Lower lobe of right lung (tissue), 2 donors: ENCODE measurements around the gene NIN. TPM values are rescaled to one million over a fixed set of nuclear protein-coding genes. Genes with fewer than 3 reads are reported as not detected.

Source experiments
- ATAC-seq, 2 donors: fragments of 200-7000 bp; cut with Tn5 transposase; one replicate each; pipeline ENCODE4 v1.9.1; 2020 to 2022; ENCODE audit warnings: mild to moderate bottlenecking in 2 of 2, moderate library complexity in 2 of 2
- DNase-seq: peaks from one replicate; pipeline ENCODE4 v3.0.0-alpha.2; 2020
- H3K27ac ChIP-seq: fragments of 200-600 bp; one replicate; pipeline ENCODE4 v1.8.0; 2022
- H3K27me3 ChIP-seq: fragments of 200-600 bp; one replicate; pipeline ENCODE4 v1.8.0; 2022; ENCODE audit warnings: low read depth
- H3K36me3 ChIP-seq: fragments of 200-600 bp; one replicate; pipeline ENCODE4 v1.8.0; 2022; ENCODE audit warnings: mild to moderate bottlenecking
- H3K4me1 ChIP-seq: fragments of 200-600 bp; one replicate; pipeline ENCODE4 v1.8.0; 2022
- H3K4me3 ChIP-seq: fragments of 200-600 bp; one replicate; pipeline ENCODE4 v1.8.0; 2022; ENCODE audit warnings: mild to moderate bottlenecking
- H3K9me3 ChIP-seq: fragments of 200-600 bp; one replicate; pipeline ENCODE4 v1.8.0; 2022
- intact Hi-C: fragments of 100-400 bp; cut with DNase I; formaldehyde crosslinking; loops from one replicate; pipeline ENCODE4 v1.11.0; 2022
- total RNA-seq: library from RNA; stranded (reverse); fragmentation: NEBNext Ultra II Directional; extraction: Animal tissue kit (Norgen Biotek cat#: 25700); gene quantifications from one replicate; pipeline ENCODE4 v1.2.1, GENCODE V29; 2021
- TF ChIP-seq, protein P1 (sequence below): fragments of 200-600 bp; IDR thresholded peaks from one replicate; pipeline ENCODE4 v1.8.0; 2022; ENCODE audit warnings: antibody characterized with exemption, mild to moderate bottlenecking
- donor health status: DM: no; HTN: yes; CAD: no; lungs with severe emphysema.

NIN gene
- total RNA-seq, 1 donor from 2014 or later = 45.9 TPM

DNA sequence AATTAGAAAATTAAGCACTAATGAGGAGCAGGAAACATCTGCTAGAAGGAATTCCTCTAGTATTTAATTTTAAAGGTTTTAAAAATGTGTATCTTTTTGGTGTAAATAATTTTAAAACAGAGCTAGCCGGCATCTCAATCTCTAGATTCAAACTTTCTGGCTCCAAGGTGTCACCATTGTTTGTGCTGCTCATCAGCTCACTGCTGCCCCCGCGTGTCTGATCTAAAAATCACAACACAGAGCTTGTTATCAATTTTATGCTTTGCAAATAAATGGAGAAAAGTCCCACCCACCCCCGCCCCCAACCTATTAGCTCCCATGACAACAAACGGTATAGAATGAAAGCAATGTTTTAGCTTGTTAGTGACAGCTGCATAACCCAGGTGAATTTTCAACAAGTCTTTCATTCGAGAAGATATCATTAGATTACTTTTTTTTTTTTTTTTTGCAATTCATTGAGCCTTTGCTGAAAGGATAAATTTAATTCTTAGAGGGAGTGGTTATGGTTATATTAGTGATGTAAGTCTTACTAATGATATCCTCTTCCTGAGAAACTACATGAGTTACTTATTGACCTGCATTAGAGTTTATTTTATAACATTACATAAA lies 29.6 kb upstream of the NIN start:
- Histone ChIP-seq H3K36me3 (no peaks in the 10 kb centered on the region), H3K27ac (no peak overlapping the region), H3K4me3 (peak overlapping the region; percentile 65), H3K9me3 (no peaks in the 10 kb centered on the region), H3K4me1 (peaks cover 14% of the 10 kb centered on the region), H3K27me3 (no peaks in the 10 kb centered on the region)
- TF ChIP-seq, protein P1, sequence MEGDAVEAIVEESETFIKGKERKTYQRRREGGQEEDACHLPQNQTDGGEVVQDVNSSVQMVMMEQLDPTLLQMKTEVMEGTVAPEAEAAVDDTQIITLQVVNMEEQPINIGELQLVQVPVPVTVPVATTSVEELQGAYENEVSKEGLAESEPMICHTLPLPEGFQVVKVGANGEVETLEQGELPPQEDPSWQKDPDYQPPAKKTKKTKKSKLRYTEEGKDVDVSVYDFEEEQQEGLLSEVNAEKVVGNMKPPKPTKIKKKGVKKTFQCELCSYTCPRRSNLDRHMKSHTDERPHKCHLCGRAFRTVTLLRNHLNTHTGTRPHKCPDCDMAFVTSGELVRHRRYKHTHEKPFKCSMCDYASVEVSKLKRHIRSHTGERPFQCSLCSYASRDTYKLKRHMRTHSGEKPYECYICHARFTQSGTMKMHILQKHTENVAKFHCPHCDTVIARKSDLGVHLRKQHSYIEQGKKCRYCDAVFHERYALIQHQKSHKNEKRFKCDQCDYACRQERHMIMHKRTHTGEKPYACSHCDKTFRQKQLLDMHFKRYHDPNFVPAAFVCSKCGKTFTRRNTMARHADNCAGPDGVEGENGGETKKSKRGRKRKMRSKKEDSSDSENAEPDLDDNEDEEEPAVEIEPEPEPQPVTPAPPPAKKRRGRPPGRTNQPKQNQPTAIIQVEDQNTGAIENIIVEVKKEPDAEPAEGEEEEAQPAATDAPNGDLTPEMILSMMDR = peak; percentile 80
- peak; percentile 75 to 92 for ATAC-seq
- peak; percentile 81 for DNase-seq
- intact Hi-C loops = no loop called here

DNA sequence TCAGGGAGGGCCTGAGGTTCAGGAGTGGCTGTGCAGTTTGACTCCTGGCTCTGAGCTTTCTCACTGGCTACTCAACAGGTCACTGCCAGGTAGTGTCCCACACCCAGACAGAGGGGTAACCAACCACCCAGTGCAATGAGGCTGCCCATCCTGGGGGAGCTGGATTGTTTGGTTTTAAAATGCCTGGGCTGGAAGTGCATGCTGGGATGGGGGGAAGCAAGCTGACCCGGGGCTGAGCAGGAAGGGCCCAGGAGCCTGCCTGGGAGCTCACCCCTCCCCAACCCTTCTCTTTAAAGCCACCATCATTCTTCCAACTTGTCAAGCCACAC lies 28.3 kb upstream of the NIN start:
- TF ChIP-seq, protein P1 = no peak
- ATAC-seq (peak in 1 of 2 donors; percentile 13), DNase-seq (no peak)
- no peaks in the 10 kb centered on the region for H3K36me3 ChIP-seq
- no peaks in the 10 kb centered on the region for H3K9me3 ChIP-seq
- peak overlapping the region; percentile 56 for H3K27ac ChIP-seq
- intact Hi-C loops = no loop called here
- peaks cover 12% of the 10 kb centered on the region for H3K4me1 ChIP-seq
- no peaks in the 10 kb centered on the region for H3K27me3 ChIP-seq
- peak overlapping the region; percentile 65 for H3K4me3 ChIP-seq

DNA sequence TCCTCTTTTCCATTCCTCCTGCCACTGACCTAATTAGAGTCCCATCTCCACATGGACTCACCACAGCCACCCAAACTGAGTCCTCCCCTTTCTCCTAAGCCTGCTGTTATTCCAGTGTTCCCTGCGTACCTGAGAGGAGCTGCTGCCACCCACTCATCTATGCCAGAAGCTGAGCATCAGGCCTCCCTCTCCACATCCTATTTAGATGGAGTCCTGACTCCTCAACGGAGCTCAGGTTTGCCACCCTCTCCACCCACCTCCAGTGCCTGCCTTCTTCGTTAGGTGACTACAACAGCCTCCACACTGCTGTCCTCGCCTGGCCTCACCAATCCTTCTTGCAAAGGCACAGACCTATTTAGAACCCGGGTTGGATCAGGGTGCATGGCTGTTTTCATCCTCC lies 25.7 kb upstream of the NIN start:
- Histone ChIP-seq H3K4me3 (no peak overlapping the region), H3K36me3 (no peaks in the 10 kb centered on the region), H3K9me3 (no peaks in the 10 kb centered on the region), H3K27ac (no peak overlapping the region), H3K27me3 (no peaks in the 10 kb centered on the region), H3K4me1 (peaks cover 12% of the 10 kb centered on the region)
- intact Hi-C loops = no loop called here
- ATAC-seq (no peak), DNase-seq (no peak)
- TF ChIP-seq, protein P1 = no peak

DNA sequence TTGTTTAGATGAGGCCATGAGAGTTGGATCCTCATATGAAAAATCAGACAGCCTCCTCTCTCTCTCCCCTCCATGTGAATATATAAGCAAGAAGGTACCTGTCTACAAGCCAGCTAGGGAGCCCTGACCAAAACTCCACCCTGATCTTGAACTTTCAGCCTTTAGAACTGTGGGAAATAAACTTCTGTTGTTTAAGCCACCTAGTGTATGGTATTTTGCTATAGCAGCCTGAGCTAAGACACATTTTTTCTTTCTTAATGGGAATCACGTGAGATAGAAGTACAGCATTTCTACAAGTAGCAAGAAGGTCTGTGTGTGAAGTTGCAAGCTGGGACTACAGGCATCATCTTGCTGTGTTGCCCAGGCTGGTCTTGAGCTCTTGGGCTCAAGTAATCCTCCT lies 24.6 kb upstream of the NIN start:
- H3K27ac ChIP-seq = no peak overlapping the region
- H3K36me3 ChIP-seq = no peaks in the 10 kb centered on the region
- no peaks in the 10 kb centered on the region for H3K27me3 ChIP-seq
- intact Hi-C loops = no loop called here
- DNase-seq (no peak), ATAC-seq (no peak)
- H3K9me3 ChIP-seq = no peaks in the 10 kb centered on the region
- TF ChIP-seq, protein P1 = no peak
- no peak overlapping the region for H3K4me3 ChIP-seq
- peaks cover 12% of the 10 kb centered on the region for H3K4me1 ChIP-seq

DNA sequence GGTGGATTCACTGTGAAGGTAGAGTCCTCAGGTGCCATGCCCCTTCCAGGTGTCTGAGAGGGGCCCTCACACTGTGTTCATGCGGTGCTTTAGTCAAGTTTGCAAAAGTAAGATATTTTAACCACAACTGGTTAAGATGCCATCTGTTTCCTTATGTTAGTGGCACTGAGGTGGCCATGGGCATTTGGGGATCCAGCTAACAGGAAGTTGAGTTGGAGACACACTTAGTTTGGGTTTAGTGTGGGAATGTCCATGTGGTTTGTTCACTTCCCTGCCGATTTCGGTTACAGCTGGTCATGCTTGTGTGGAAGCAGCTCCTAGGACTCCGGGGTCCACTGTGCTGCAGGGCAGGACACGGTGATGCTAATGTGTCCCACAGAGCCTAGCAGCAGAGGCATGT lies 23.6 kb upstream of the NIN start:
- intact Hi-C loops = no loop called here
- no peaks in the 10 kb centered on the region for H3K27me3 ChIP-seq

More for the DNA sequence above, 23.6 kb upstream of the NIN start:
- Histone ChIP-seq H3K4me1 (peaks cover 4% of the 10 kb centered on the region), H3K9me3 (no peaks in the 10 kb centered on the region), H3K27ac (no peak overlapping the region), H3K4me3 (no peak overlapping the region), H3K36me3 (no peaks in the 10 kb centered on the region)
- ATAC-seq = no peak
- no peak for DNase-seq
- TF ChIP-seq, protein P1 = no peak
